NCI-H2227 treated with DMSO at 0.1 percent for 48 hours (cell line): Measurements from ENCODE around the gene ZNF335.
"Not testable (repeated sequence)": the region's sequence is repeated elsewhere in the genome, so short reads cannot be mapped to it uniquely, and the experiment has no call there.

ENCODE experiments used
- DNase-seq: peaks from one replicate; lab custom pipeline; 2025; lab: John Stamatoyannopoulos, UW

Gene ZNF335

GRCh38 chr20:45971425-45971674 lies 653 bp downstream of the ZNF335 start:
- DNase-seq = no peak

- DNase-seq = no peak
These were observed 1.2 kb downstream of the ZNF335 start for GRCh38 chr20:45970646-45971424.

- peak; percentile 50 for DNase-seq
These were observed 2.0 kb downstream of the ZNF335 start for GRCh38 chr20:45969712-45970634.

GRCh38 chr20:45968801-45969711 lies 2.9 kb downstream of the ZNF335 start:
- no peak for DNase-seq

GRCh38 chr20:45968081-45968671 lies 3.8 kb downstream of the ZNF335 start:
- no peak for DNase-seq

- DNase-seq = no peak
These were observed 4.4 kb downstream of the ZNF335 start for GRCh38 chr20:45967551-45968080.

- DNase-seq = no peak
These were observed 6.6 kb downstream of the ZNF335 start for GRCh38 chr20:45965169-45966002.

GRCh38 chr20:45964006-45964400 lies 8.0 kb downstream of the ZNF335 start:
- DNase-seq = no peak

GRCh38 chr20:45963059-45964005 lies 8.7 kb downstream of the ZNF335 start:
- DNase-seq = peak; percentile 38

- DNase-seq = no peak
These were observed 9.8 kb downstream of the ZNF335 start for GRCh38 chr20:45962031-45962755.

- DNase-seq = no peak
These were observed 11.9 kb downstream of the ZNF335 start for GRCh38 chr20:45959956-45960630.

- DNase-seq = no peak
These were observed 12.9 kb downstream of the ZNF335 start for GRCh38 chr20:45959126-45959525.

GRCh38 chr20:45958593-45958992 lies 13.4 kb downstream of the ZNF335 start:
- no peak for DNase-seq

- DNase-seq = no peak
These were observed 14.7 kb downstream of the ZNF335 start for GRCh38 chr20:45957021-45957941.

- not testable (repeated sequence) for DNase-seq
These were observed 15.7 kb downstream of the ZNF335 start for GRCh38 chr20:45956326-45956725.

- DNase-seq = no peak
These were observed 18.3 kb downstream of the ZNF335 start for GRCh38 chr20:45953672-45954071.

GRCh38 chr20:45952861-45953260 lies 19.1 kb downstream of the ZNF335 start:
- no peak for DNase-seq
